Activated T-helper 2 cell treated with anti-CD3 and anti-CD28 coated beads, Interferon-gamma antibody, Interleukin-2, Interleukin-4, amounts not matched to agents 10 μg/mL and 5 μg/mL and 100 μg/mL, durations not matched to agents 14 hours and 24 hours and 36 hours (primary cell): ENCODE measurements around the gene ARHGAP25. TPM values are rescaled to one million over a fixed set of nuclear protein-coding genes. Genes with fewer than 3 reads are reported as not detected.

ENCODE experiments used
- DNase-seq: peaks from one replicate; pipeline ENCODE4 v3.0.0; 2021; ENCODE audit warnings: low spot score
- H3K27ac Mint-ChIP-seq: one replicate; pipeline ENCODE4 v1.8.0; 2021; ENCODE audit warnings: mixed read lengths
- H3K27me3 Mint-ChIP-seq: one replicate; pipeline ENCODE4 v1.8.0; 2021; ENCODE audit warnings: low read depth, mixed read lengths
- H3K36me3 Mint-ChIP-seq: one replicate; pipeline ENCODE4 v1.8.0; 2021; ENCODE audit warnings: low read depth, mixed read lengths
- H3K4me1 Mint-ChIP-seq: one replicate; pipeline ENCODE4 v1.8.0; 2021; ENCODE audit warnings: low read depth, mixed read lengths
- H3K4me3 Mint-ChIP-seq: one replicate; pipeline ENCODE4 v1.8.0; 2021; ENCODE audit warnings: low read depth, mild to moderate bottlenecking, moderate library complexity, mixed read lengths
- H3K9me3 Mint-ChIP-seq: one replicate; pipeline ENCODE4 v1.8.0; 2021; ENCODE audit warnings: mixed read lengths
- intact Hi-C: fragments of 100-400 bp; cut with micrococcal nuclease; formaldehyde crosslinking; loops from one replicate; pipeline ENCODE4 v1.15.1; 2023
- total RNA-seq: library from RNA; stranded (reverse); gene quantifications from 2 replicates; pipeline ENCODE4 v1.2.3, GENCODE V29; 2022

Gene ARHGAP25
- total RNA-seq, 1 donor from 2014 or later, result 41.3 TPM

DNA sequence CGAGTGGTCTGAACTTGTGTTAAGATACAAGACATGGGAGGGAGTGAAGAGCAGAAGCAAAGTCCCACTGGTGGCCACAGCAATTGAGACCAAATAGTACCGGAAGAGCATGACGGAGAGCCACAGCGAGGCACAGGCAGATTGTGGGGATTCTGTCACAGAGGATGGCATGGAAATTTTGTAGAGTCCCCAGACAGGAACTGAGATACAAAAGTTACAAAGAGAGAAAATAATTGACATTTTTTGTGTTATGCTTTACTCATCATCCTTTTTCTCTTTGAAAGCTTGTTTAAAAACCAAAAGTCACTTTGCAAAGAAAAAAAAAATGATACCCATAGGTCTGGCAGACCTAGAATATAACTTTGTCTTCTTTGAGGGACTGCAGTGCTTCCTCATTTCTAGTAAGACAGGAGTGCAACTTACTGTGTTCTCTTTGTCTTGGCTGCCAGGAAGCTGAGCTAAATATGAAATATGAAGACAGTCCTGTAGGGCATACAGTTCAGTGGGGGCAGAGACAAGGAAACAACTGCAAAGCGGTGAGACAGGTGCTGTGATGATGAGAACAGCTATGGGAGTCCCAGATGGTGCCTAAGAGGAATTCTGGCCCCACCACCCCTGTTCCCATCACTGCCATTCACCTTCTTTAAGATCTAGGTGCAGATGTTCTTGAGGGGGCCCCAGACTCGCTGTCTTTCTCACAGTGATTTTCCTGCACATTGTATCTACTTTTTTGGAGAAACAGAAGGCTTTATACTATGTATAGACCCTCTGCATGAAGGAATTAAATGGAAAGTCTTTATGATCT is 5.2 kb downstream of the ARHGAP25 start:
- H3K4me1 Mint-ChIP-seq, result peaks cover 62% of the 10 kb centered on the region
- peak overlapping the region; percentile 79 for H3K27ac Mint-ChIP-seq
- peak; percentile 9 for DNase-seq
- H3K9me3 Mint-ChIP-seq, result no peaks in the 10 kb centered on the region
- H3K4me3 Mint-ChIP-seq, result peak overlapping the region; percentile 73
- no peaks in the 10 kb centered on the region for H3K27me3 Mint-ChIP-seq
- intact Hi-C loops, result loop anchor here (10.0 kb wide), 1 partner anchor 485 kb away; the partner anchor contains the start of gene PPP3R1
- H3K36me3 Mint-ChIP-seq, result peaks cover 53% of the 10 kb centered on the region

DNA sequence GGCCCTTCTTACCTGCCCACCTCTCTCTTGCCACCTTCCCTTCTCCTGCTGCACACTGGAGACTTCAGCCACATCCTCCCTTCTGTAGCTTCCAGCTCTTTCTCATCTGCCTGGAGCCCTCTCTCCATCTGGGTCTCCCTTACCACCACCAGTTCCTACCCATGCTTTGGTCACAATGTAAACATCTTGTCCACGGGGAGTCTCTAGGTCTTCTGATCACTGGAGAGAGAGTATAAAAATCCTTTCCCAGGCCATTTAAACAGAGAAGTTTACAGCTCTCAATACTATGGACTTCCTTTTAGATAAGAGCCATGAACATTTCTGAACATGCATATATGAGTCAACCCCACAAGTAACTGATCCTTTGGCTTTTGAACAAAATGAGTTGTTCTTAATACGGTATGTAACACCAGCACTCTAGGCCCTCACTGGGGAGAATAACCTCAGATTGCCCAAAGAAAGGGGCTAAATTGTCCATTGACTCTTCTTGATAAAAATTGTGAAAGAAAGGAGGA is 5.8 kb downstream of the ARHGAP25 start:
- peaks cover 68% of the 10 kb centered on the region for H3K4me1 Mint-ChIP-seq
- intact Hi-C loops, result no loop called here
- no peaks in the 10 kb centered on the region for H3K27me3 Mint-ChIP-seq
- peak overlapping the region; percentile 73 for H3K4me3 Mint-ChIP-seq
- peak; percentile 8 for DNase-seq
- H3K27ac Mint-ChIP-seq, result peak overlapping the region; percentile 79
- peaks cover 60% of the 10 kb centered on the region for H3K36me3 Mint-ChIP-seq
- H3K9me3 Mint-ChIP-seq, result no peaks in the 10 kb centered on the region

DNA sequence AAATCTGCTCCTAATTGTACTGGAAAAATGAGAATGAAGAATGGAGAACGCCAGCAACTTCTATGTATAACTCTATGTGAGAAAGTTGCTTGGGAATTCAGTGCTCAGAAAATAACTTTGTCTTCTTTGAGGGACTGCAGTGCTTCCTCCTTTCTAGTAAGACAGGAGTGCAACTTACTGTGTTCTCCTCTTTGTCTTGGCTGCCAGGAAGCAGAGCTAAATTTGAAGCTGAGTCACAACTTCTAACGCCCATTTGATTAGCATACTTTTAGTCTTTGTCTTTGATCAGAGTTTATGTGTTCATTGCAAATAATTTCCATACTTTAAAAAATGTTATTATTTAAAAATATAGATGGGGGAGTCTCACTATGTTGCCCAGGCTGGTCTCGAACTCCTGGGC is 6.6 kb downstream of the ARHGAP25 start:
- peak; percentile 4 for DNase-seq
- Mint-ChIP-seq H3K36me3 (peaks cover 68% of the 10 kb centered on the region), H3K4me1 (peaks cover 76% of the 10 kb centered on the region), H3K9me3 (no peaks in the 10 kb centered on the region), H3K27me3 (no peaks in the 10 kb centered on the region), H3K27ac (peak overlapping the region; percentile 79), H3K4me3 (peak overlapping the region; percentile 73)
- intact Hi-C loops, result loop anchor here (1.0 kb wide), 1 partner anchor 25 kb away; no protein-coding TSS in a partner anchor

DNA sequence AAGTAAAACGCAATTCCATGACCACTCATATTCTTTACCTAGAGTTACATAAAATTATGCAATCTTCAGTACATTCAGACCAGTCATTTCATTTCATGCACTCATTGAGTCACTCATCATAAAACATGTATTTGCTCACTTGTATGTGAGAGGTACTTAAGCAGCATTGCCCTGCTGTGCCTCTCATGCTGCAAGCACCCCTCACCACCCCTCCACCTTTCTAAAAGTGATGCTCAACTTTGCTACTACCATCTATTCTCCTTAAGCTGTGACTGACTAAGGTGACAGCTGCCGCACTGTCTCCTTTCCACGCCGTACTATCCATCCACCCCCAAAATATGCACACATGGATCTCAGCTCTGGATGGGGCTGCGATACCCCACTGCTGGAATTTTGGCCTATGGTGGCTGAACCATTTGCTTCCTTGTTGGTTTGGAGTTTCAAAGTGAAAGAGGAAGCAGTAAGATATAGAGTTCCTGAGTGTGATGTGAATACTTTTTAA is 7.2 kb downstream of the ARHGAP25 start:
- peaks cover 78% of the 10 kb centered on the region for H3K4me1 Mint-ChIP-seq
- H3K4me3 Mint-ChIP-seq, result no peak overlapping the region
- no peaks in the 10 kb centered on the region for H3K27me3 Mint-ChIP-seq
- intact Hi-C loops, result loop anchor here (1.0 kb wide), 1 partner anchor 24 kb away; no protein-coding TSS in a partner anchor
- H3K36me3 Mint-ChIP-seq, result peaks cover 71% of the 10 kb centered on the region
- DNase-seq, result peak; percentile 4
- peak overlapping the region; percentile 72 for H3K27ac Mint-ChIP-seq
- no peaks in the 10 kb centered on the region for H3K9me3 Mint-ChIP-seq

DNA sequence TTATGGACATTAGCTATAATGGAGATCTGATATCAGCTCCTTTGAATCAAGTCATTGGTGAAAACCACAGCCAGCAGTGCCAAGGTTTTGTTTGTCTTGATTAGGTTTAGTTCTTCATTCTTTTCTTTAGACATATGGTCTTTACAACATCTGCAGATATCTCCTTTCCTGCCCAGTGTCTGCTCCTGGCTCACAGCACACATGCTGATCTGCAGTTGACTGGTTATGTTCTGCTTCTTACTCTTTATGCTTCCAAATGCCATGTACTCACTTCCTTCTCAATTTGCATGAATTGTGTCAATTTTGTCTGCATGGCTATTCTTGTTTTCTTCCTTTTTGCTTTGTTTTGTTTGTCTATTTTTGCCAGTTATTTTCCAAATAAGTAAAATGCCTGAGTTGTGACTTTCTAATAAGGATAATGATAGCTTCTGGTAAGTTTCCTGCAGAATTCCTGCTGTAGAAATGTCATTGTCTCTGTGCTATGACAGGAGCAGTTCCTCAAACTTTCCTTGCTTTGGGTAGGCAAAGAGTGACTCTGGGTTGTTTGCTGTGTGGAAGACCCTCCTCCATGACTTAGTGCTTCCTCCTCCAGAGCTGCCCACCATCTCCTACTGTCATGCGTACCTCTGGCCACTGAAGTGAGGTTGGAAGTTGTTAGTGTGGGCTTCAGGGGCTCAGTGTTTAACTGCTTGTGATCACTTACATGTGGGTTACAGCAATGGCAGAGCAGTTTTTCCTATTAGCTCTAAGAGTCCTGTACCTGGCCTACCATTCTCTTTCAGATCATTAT is 8.2 kb downstream of the ARHGAP25 start:
- Mint-ChIP-seq H3K36me3 (peaks cover 77% of the 10 kb centered on the region), H3K27me3 (no peaks in the 10 kb centered on the region), H3K4me1 (peaks cover 87% of the 10 kb centered on the region), H3K9me3 (no peaks in the 10 kb centered on the region), H3K27ac (peak overlapping the region; percentile 2), H3K4me3 (peak overlapping the region; percentile 4)
- intact Hi-C loops, result no loop called here
- peak; percentile 5 for DNase-seq

DNA sequence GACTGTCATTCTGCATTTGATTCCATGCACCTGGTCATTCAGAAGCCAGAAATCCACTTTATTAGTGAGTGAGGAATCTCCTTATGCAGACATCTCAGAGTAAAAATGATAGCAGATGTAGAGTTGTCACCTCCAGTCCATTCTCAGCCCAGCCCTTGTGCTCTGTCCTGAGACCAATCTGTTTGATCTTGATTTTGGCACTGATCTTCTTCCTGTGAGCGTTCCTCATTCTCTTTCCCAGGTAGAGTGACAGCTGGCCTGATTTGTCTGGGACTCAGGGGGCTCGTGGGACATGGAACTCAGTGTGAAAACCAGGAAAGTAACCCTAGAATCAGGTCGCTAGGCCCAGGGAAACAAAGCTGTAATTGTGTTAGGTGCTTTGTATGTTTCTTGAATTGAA is 8.9 kb downstream of the ARHGAP25 start:
- H3K4me3 Mint-ChIP-seq, result no peak overlapping the region
- H3K27ac Mint-ChIP-seq, result no peak overlapping the region
- DNase-seq, result no peak
- peaks cover 88% of the 10 kb centered on the region for H3K4me1 Mint-ChIP-seq
- no peaks in the 10 kb centered on the region for H3K27me3 Mint-ChIP-seq
- no peaks in the 10 kb centered on the region for H3K9me3 Mint-ChIP-seq
- intact Hi-C loops, result no loop called here
- peaks cover 81% of the 10 kb centered on the region for H3K36me3 Mint-ChIP-seq

DNA sequence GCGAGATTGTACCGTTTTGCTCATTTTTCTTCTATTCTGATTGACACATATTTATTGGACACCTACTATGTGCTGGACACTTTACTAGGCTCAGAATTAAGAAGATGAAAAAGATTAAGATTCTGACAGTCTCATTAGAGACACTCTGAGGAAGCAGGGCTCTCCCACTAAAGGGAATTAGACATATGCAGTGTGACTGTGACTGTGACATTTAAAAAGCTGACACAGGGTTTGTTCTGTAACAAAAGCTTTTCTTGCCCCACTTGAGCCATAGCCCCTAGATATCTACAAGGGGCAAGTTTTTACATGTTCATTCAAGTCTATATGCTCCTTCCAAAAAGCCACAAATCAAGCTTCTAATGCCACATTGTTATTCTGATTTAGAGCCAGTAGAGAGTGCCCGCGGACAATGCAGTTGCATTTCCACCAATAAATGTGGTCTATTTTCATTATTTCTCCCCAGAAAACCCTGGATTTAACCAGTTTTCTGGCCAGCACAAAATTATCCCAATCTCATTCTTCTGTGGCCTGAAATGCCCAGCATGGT is 9.8 kb downstream of the ARHGAP25 start:
- Mint-ChIP-seq H3K27me3 (no peaks in the 10 kb centered on the region), H3K4me3 (peak overlapping the region; percentile 40), H3K4me1 (peaks cover 90% of the 10 kb centered on the region), H3K9me3 (no peaks in the 10 kb centered on the region), H3K36me3 (peaks cover 83% of the 10 kb centered on the region), H3K27ac (peak overlapping the region; percentile 67)
- DNase-seq, result no peak
- intact Hi-C loops, result no loop called here

DNA sequence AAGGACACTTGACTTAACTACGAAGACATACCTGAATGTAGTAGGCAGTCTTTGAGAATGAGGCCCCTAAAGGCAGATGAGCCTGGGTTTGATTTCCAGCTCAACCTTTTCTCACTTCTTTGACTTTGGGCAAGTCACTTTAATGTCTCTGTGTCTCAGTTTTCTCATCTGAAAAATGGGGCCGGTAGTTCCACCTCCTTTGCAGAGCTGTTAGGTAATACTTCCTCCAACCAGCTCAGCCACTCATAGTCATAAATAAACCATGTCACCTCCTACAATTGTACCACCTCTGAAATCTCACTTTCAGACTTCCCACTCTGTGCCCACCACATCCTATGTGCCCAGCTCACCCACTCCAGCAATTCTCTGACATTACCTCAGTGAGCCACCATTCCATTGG is 10.4 kb downstream of the ARHGAP25 start:
- no peaks in the 10 kb centered on the region for H3K27me3 Mint-ChIP-seq
- no peaks in the 10 kb centered on the region for H3K9me3 Mint-ChIP-seq
- H3K36me3 Mint-ChIP-seq, result peaks cover 81% of the 10 kb centered on the region
- intact Hi-C loops, result loop anchor here (1.0 kb wide), 1 partner anchor 8 kb away; no protein-coding TSS in a partner anchor
- peak overlapping the region; percentile 19 for H3K4me3 Mint-ChIP-seq
- DNase-seq, result peak; percentile 9
- H3K27ac Mint-ChIP-seq, result peak overlapping the region; percentile 67
- peaks cover 85% of the 10 kb centered on the region for H3K4me1 Mint-ChIP-seq

DNA sequence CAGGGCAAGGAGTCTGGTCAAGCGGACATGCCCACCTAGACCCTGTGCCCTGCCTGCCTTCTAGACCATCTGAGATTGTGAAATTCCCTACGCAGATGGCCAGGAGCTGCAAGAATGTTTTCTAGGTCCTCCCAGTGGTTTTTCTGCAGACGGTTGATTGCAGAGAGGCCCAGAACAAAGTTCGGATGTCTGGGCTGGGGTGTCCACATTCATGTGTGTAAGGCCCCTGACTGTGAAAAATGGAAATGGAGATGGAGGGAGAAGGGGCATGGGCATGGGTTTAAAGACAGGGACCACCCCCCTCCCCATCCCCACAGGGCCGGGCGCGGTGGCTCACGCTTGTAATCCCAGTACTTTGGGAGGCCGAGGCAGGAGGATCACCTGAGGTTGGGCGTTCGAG is 11.8 kb downstream of the ARHGAP25 start:
- no peaks in the 10 kb centered on the region for H3K27me3 Mint-ChIP-seq
- intact Hi-C loops, result no loop called here

DNA sequence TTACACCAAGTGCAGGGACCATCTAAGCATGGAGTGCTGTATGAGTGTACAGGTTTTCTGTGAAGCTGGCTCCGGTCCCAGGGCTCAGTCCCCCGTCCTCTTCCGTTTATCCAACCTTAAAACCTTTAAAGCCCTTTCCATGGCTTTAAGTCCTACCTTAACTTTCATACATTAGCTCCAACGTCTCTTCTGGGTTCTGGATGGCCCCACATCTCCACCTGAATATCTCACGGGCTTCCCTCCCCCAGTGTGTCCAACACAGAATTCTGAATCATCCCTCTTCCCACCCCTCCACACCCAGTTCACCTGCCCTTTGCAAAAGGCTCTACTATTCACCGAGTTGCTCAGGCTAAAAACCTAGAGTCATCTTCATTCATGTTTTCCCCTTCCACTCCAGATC is 12.8 kb downstream of the ARHGAP25 start:
- H3K36me3 Mint-ChIP-seq, result peaks cover 74% of the 10 kb centered on the region
- intact Hi-C loops, result no loop called here
- H3K4me3 Mint-ChIP-seq, result no peak overlapping the region

More for the DNA sequence above, 11.8 kb downstream of the ARHGAP25 start:
- no peak overlapping the region for H3K4me3 Mint-ChIP-seq
- H3K36me3 Mint-ChIP-seq, result peaks cover 74% of the 10 kb centered on the region
- DNase-seq, result peak; percentile 8
- peaks cover 78% of the 10 kb centered on the region for H3K4me1 Mint-ChIP-seq
- no peaks in the 10 kb centered on the region for H3K9me3 Mint-ChIP-seq
- no peak overlapping the region for H3K27ac Mint-ChIP-seq

DNA sequence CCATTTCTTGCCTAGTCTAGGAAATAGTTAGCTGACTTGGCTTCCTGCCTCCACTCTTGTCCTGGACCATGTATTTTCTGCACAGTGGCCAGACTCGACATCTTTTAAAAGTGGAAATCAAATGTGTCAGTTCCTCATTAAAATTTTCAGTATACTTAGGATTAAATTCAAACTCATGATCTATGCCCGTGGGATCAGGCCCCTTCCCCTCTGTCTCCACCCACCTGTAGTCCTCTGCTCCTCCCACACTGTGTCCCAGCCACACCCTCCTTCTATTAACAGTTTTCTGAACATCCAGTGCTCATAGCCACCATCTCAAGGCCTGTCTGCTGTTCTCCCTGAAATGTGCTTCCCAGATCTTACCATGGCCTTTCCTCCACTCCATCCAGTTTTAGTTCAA is 13.3 kb downstream of the ARHGAP25 start:
- H3K4me1 Mint-ChIP-seq, result peaks cover 78% of the 10 kb centered on the region
- H3K27me3 Mint-ChIP-seq, result no peaks in the 10 kb centered on the region
- no peak overlapping the region for H3K4me3 Mint-ChIP-seq
- intact Hi-C loops, result no loop called here
- H3K27ac Mint-ChIP-seq, result peak overlapping the region; percentile 44
- peaks cover 70% of the 10 kb centered on the region for H3K36me3 Mint-ChIP-seq
- no peaks in the 10 kb centered on the region for H3K9me3 Mint-ChIP-seq
- no peak for DNase-seq

More for the DNA sequence above, 12.8 kb downstream of the ARHGAP25 start:
- no peaks in the 10 kb centered on the region for H3K9me3 Mint-ChIP-seq
- DNase-seq, result peak; percentile 4
- H3K4me1 Mint-ChIP-seq, result peaks cover 81% of the 10 kb centered on the region
- H3K27ac Mint-ChIP-seq, result peak overlapping the region; percentile 44
- no peaks in the 10 kb centered on the region for H3K27me3 Mint-ChIP-seq

DNA sequence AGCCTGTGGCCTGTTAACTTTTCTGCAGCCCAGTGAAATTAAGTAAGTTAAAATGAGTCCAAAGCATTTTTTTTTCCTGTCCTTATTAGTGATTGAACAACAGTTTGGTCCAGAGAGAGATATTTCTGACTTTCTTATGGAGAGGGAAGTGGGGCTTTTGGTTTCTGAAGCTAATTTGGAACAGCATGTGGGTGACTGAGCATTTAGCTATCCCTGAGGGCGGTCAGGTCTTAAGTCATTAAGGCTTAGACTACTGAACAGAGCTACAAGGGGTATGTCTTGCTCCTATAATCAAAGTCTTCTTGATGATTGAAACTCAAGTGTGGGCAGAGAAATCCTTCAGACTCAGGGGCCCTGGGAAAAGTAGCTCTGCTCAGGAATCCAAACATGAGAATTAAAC is 14.0 kb downstream of the ARHGAP25 start:
- Mint-ChIP-seq H3K36me3 (peaks cover 70% of the 10 kb centered on the region), H3K4me3 (no peak overlapping the region), H3K9me3 (no peaks in the 10 kb centered on the region), H3K27ac (peak overlapping the region; percentile 12), H3K4me1 (peaks cover 78% of the 10 kb centered on the region), H3K27me3 (no peaks in the 10 kb centered on the region)
- intact Hi-C loops, result no loop called here
- DNase-seq, result no peak
